ENCODE measurements around the gene CXorf65.

CXorf65 gene

DNA sequence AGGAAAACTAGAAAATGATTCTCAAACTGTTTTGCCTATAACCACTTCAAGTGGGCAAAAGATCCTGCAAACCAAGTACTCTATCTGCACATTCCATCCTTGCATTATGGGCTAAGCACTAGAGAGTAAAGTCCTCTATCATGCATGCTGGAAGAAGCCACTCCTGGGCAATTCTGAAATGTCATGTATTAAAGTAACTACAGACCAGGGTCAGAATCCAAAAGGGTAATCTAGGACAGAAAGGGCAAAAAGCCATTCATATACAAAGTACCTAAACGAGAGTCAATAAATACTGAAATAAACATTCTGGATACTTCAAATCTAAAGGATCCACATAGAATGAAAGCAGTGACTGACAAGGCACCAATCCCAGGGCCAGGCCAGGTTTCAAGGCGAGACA lies 39.5 kb downstream of the CXorf65 start:
- DNase-seq (ENCODE audit: low spot score): no peak

DNA sequence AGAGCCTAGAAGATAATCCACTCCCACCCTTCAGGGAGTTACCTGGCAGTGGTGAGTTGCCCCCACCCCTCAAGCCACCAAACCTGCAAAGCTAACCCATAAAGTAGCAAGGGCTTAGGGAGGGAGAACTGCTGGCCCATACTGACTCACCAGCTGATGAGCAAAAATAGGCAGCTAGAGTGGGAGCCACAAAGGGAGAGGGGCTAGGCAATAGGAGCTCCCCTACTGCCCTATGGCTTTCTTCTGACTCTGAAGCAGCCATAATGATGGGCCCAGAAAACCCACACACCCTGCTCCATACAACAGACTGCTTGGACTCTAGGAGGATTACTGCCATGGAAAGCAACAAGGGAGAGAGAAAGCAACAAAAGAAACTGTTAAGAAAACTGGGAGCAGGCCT lies 46.4 kb downstream of the CXorf65 start:
- DNase-seq (ENCODE audit: low spot score): no peak

DNA sequence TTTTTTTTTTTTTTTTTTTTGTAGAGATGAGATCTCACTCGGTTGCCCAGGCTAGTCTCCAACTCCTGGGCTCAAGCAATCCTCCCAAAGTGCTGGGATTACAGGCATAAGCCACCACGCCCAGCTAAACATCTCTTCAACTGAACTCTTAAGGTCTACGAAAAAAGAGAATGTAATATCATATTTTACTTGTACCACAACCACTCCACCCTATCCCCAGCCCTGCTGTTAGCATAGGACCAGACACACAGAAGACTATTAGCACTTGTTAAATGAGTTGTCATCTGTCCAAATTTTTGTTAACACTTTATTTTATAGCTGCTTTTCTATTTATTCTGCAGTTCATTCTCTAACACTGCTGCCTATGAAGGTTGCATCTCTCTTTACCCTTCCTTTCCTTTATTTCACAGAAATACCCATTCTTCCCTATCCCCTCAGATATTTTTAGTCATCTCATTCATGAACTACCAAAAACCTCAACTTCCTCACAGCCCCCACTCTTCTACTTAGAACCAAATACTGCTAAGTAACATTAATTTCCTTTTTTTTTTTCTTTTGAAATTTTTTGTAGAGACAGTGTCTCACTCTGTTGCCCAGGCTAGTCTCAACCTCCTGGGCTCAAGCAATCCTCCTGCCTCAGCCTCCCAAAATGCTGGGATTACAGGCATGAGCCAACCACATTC lies 48.6 kb downstream of the CXorf65 start:
- DNase-seq (ENCODE audit: low spot score): no peak

- no peak for DNase-seq (ENCODE audit: low spot score)
Measured at GRCh38 chrX:71056867-71057266, 49.7 kb downstream of the CXorf65 start.

All from ecto neural progenitor cell (in vitro differentiated cells).